Measurements from ENCODE around the gene POC1A.

- TF ChIP-seq POLR2A (IDR thresholded peaks at IDR 0.05) (no peak), CTCF (IDR thresholded peaks at IDR 0.05) (no peak), POLR2AphosphoS5 (IDR thresholded peaks at IDR 0.05) (peak in 1 of 2 donors; percentile 13)
Measured at GRCh38 chr3:52088445-52089367, 65.5 kb downstream of the POC1A start.

All from upper lobe of left lung (tissue), 4 donors.